GM12878 (cell line): ENCODE measurements around the gene SLC35E1. TPM values are rescaled to one million over a fixed set of nuclear protein-coding genes. Genes with fewer than 3 reads are reported as not detected.

ENCODE experiments used
- BCL11A ChIP-seq: IDR thresholded peaks from 2 replicates; pipeline ENCODE4 v1.6.1; 2011; ENCODE audit warnings: low read depth, low read length
- BHLHE40 ChIP-seq, 2 experiments: fragments of 450-650 bp in 1 of 2; IDR thresholded peaks; 2 replicates each; pipeline ENCODE4 v1.6.1; 2011 to 2017; ENCODE audit warnings: low read depth in 2 of 2, borderline replicate concordance in 1 of 2, improper control_type of control experiment in 1 of 2, low read length in 1 of 2, mild to moderate bottlenecking in 1 of 2
- E4F1 ChIP-seq: fragments of 450-650 bp; IDR thresholded peaks from 2 replicates; pipeline ENCODE4 v1.6.1; 2018; ENCODE audit warnings: borderline replicate concordance, mild to moderate bottlenecking; ENCODE audit not compliant: partially characterized antibody
- HDAC6 ChIP-seq: fragments of 200-600 bp; sonication (generic); IDR thresholded peaks from one replicate; pipeline ENCODE4 v1.8.0; 2017; ENCODE audit warnings: antibody characterized with exemption; ENCODE audit not compliant: unreplicated experiment
- IRF3 ChIP-seq: fragments of 450-650 bp; IDR thresholded peaks from 2 replicates; pipeline ENCODE4 v1.6.1; 2014; ENCODE audit warnings: mild to moderate bottlenecking
- KLF5 ChIP-seq: fragments of 450-650 bp; IDR thresholded peaks from 2 replicates; pipeline ENCODE4 v1.6.1; 2014; ENCODE audit warnings: mild to moderate bottlenecking; ENCODE audit not compliant: partially characterized antibody
- MEF2B ChIP-seq: fragments of 450-650 bp; IDR thresholded peaks from 2 replicates; pipeline ENCODE4 v1.6.1; 2018; ENCODE audit warnings: mild to moderate bottlenecking, moderate library complexity; ENCODE audit not compliant: partially characterized antibody, poor library complexity, severe bottlenecking
- MLLT1 ChIP-seq: fragments of 450-650 bp; IDR thresholded peaks from 2 replicates; pipeline ENCODE4 v1.6.1; 2016; ENCODE audit warnings: mild to moderate bottlenecking
- MTA2 ChIP-seq: fragments of 450-650 bp; IDR thresholded peaks from 2 replicates; pipeline ENCODE4 v1.6.1; 2016; ENCODE audit warnings: low read depth, mild to moderate bottlenecking, moderate library complexity
- NFXL1 ChIP-seq: fragments of 450-650 bp; IDR thresholded peaks from 2 replicates; pipeline ENCODE4 v1.6.1; 2017; ENCODE audit warnings: antibody characterized with exemption, mild to moderate bottlenecking, borderline replicate concordance
- NRF1 ChIP-seq: conservative IDR thresholded peaks from 2 replicates; pipeline ENCODE4 v1.6.1; 2011; ENCODE audit warnings: mild to moderate bottlenecking, low read depth, low read length, improper control_type of control experiment
- PAX8 ChIP-seq: fragments of 450-650 bp; IDR thresholded peaks from 2 replicates; pipeline ENCODE4 v1.6.1; 2017; ENCODE audit warnings: mild to moderate bottlenecking, moderate library complexity
- RAD51 ChIP-seq: fragments of 450-650 bp; IDR thresholded peaks from 2 replicates; pipeline ENCODE4 v1.6.1; 2016; ENCODE audit warnings: moderate library complexity, mild to moderate bottlenecking, inconsistent platforms
- SMAD5 ChIP-seq: IDR thresholded peaks from 2 replicates; pipeline ENCODE4 v1.6.1; 2016; ENCODE audit warnings: antibody characterized with exemption, low read depth
- YBX1 ChIP-seq: fragments of 450-650 bp; IDR thresholded peaks from 2 replicates; pipeline ENCODE4 v1.6.1; 2016; ENCODE audit warnings: antibody characterized with exemption
- YY1 ChIP-seq: IDR thresholded peaks from 2 replicates; pipeline ENCODE4 v1.6.1; 2011; ENCODE audit warnings: low read depth, mild to moderate bottlenecking, low read length
- ZBTB33 ChIP-seq: fragments of 450-650 bp; IDR thresholded peaks from 2 replicates; pipeline ENCODE4 v1.6.1; 2017; ENCODE audit warnings: mild to moderate bottlenecking
- ZNF687 ChIP-seq: fragments of 450-650 bp; IDR thresholded peaks from 2 replicates; pipeline ENCODE4 v1.6.1; 2017; ENCODE audit warnings: mild to moderate bottlenecking, moderate library complexity
- polyA plus RNA-seq, 11 experiments: library from polyadenylated mRNA; depleted of rRNA in 4 of 11; unstranded in 6 of 11; stranded (reverse) in 5 of 11; fragments of >200 nt; fragmentation: Nextera tagmentation in 4 of 11; fragmentation: Illumina TruSeq in 1 of 11; extraction: Ambion mirVana in 4 of 11; extraction: Trizol in 1 of 11; gene quantifications; 1 replicate in 1 of 11; 2 replicates in 10 of 11; pipeline versions ENCODE4 v1.2.1 to v1.2.3, GENCODE V29; 2011 to 2016; ENCODE audit warnings: inconsistent platforms in 2 of 11, missing spikeins in 2 of 11, low read depth in 1 of 11
- total RNA-seq, 4 experiments: library from RNA; depleted of rRNA in 3 of 4; stranded (reverse); fragments of >200 nt in 3 of 4; fragmentation: Illumina TruSeq in 1 of 4; extraction: Trizol in 1 of 4; gene quantifications; 2 replicates each; pipeline versions ENCODE4 v1.2.1 to v1.2.3, GENCODE V29; 2013 to 2021

Gene SLC35E1
- total and polyA plus RNA-seq, 10 of the 15 experiments (the other 5 are each of a cell fraction or from before 2014, with no cell fraction given) = 11.3 to 37.7 (median 22.1) TPM

GRCh38 chr19:16587833-16588823 is 15.9 kb upstream of the SLC35E1 start (continued):
- TF ChIP-seq ZBTB33 (no peak), YBX1 (no peak), IRF3 (no peak), E4F1 (no peak), KLF5 (peak; percentile 15), ZNF687 (peak; percentile 80), BCL11A (no peak), MEF2B (peak; percentile 86), MLLT1 (peak; percentile 93), RAD51 (peak; percentile 66), HDAC6 (no peak), MTA2 (peak; percentile 60; the same call in 1 of the 2 replicates), YY1 (peak; percentile 87), BHLHE40 (IDR thresholded peaks at IDR 0.05; ENCODE audit: borderline replicate concordance in 1 of 2, low read depth in 2 of 2, low read length in 1 of 2) (peak; percentile 80 to 81), NFXL1 (no peak), NRF1 (no peak; the same call in 1 of the 2 replicates), PAX8 (no peak), SMAD5 (peak; percentile 74)
